Measurements from ENCODE around the gene PRDM16.

DNA sequence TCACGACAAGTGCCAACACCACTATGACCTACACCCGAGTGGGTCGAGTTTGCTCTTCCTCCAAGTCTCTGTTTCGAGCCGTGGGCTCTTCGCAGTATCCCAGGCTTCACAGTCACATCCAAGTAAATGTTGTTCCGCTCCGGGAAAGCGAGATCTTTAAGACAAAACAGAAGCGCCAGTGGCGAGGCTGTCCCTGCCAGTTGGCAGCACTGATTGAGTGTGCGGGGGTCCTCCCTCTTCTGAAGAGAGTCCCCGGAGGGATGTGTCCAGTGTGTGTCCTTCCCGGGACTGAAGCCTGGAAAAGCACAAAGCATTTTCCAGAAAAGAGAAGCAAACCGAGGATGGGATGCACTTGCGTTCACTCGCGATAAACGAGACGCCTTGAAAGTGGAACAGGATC, 158.9 kb downstream of the PRDM16 start:
- no peak for TF ChIP-seq TCF4 (CRISPR knock-in tag; IDR thresholded peaks at IDR 0.05; ENCODE audit: borderline replicate concordance)
- TF ChIP-seq ZFP30 (CRISPR knock-in tag; IDR thresholded peaks at IDR 0.05): no peak
- no peak for TF ChIP-seq CREB5 (CRISPR knock-in tag; IDR thresholded peaks at IDR 0.05; ENCODE audit: low read depth)
- TF ChIP-seq RARB (CRISPR knock-in tag; IDR thresholded peaks at IDR 0.05): no peak
- TF ChIP-seq, protein P1, sequence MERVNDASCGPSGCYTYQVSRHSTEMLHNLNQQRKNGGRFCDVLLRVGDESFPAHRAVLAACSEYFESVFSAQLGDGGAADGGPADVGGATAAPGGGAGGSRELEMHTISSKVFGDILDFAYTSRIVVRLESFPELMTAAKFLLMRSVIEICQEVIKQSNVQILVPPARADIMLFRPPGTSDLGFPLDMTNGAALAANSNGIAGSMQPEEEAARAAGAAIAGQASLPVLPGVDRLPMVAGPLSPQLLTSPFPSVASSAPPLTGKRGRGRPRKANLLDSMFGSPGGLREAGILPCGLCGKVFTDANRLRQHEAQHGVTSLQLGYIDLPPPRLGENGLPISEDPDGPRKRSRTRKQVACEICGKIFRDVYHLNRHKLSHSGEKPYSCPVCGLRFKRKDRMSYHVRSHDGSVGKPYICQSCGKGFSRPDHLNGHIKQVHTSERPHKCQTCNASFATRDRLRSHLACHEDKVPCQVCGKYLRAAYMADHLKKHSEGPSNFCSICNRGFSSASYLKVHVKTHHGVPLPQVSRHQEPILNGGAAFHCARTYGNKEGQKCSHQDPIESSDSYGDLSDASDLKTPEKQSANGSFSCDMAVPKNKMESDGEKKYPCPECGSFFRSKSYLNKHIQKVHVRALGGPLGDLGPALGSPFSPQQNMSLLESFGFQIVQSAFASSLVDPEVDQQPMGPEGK (CRISPR knock-in tag; IDR thresholded peaks at IDR 0.05; ENCODE audit: borderline replicate concordance): no peak
- no peak for TF ChIP-seq TSHZ2 (CRISPR knock-in tag; IDR thresholded peaks at IDR 0.05)
- no peak for TF ChIP-seq OSR1 (CRISPR knock-in tag; IDR thresholded peaks at IDR 0.05)
- TF ChIP-seq, protein P2, sequence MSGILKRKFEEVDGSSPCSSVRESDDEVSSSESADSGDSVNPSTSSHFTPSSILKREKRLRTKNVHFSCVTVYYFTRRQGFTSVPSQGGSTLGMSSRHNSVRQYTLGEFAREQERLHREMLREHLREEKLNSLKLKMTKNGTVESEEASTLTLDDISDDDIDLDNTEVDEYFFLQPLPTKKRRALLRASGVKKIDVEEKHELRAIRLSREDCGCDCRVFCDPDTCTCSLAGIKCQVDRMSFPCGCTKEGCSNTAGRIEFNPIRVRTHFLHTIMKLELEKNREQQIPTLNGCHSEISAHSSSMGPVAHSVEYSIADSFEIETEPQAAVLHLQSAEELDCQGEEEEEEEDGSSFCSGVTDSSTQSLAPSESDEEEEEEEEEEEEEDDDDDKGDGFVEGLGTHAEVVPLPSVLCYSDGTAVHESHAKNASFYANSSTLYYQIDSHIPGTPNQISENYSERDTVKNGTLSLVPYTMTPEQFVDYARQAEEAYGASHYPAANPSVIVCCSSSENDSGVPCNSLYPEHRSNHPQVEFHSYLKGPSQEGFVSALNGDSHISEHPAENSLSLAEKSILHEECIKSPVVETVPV (CRISPR knock-in tag; IDR thresholded peaks at IDR 0.05): no peak
- no peak for TF ChIP-seq ZFP3 (CRISPR knock-in tag; IDR thresholded peaks at IDR 0.05)
